ENCODE results near the gene INKA2.

DNA sequence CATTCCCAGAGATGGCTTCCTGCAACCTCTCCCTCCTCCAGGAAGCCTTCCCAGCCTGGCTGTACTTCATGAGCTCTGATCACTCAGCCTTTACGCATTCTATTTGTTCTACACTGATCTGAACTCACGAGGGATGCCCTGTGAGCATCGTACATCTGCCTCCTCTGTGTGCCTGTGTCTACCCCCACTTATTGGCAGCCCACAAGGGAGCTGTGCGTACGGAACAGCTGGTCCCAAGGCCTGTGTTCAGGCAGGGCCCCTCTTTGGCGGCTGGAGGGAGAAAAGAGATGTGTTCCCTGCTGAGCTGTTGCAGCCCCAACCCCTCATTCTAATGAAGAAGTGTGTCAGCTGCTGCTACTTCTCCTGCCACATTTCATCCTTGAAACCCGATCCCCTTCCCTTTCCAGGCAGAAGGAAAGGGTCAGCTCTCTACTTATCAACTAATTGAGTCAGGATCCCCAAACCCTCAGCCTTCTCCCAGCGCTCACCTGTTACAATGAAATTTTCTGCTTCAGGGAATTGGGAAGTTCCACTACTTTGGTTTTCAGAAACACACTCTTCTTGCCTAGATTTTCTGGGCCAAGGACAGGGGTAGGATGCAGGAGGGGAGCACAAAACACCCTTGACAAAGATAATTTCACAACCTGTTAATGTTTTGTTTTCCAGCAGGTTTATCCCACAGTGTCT lies 3.2 kb downstream of the INKA2 start:
- TF ChIP-seq POLR2A (IDR thresholded peaks at IDR 0.05; ENCODE audit: low read depth, low read length) (no peak), POLR2AphosphoS5 (IDR thresholded peaks at IDR 0.05; ENCODE audit: low read depth, low read length) (no peak)

All from GM12892 (cell line).